ENCODE data around the gene PRCP.

PRCP gene

DNA sequence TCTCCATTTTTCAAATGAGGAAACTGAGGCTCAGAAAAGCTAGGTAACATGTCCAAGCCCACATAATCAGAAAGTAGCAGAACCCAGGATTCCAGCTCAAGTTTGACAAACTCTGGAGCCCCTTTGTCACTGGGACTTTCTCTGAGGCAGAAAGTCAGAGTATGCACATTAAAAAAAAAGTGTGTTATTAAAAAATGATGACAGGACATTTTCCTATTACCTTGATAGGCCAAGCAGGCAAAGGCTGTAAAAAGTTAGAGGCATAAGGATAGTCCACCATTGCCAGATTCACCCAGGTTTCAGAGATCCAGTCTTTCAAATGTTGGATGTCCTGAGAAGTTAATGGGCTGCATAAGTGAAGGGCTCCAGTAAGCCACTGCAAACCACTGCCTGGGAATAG lies 51.4 kb downstream of the PRCP start:
- Histone ChIP-seq H3K27ac (no peak overlapping the region), H3K27me3 (no peaks in the 10 kb centered on the region), H3K4me1 (ENCODE audit: control insufficient read depth in 1 of 2, insufficient read depth in 1 of 2, low read depth in 1 of 2, low read length in 1 of 2) (no peaks in the 10 kb centered on the region), H3K4me3 (ENCODE audit: low read depth in 1 of 2, low read length in 1 of 2) (no peak overlapping the region), H3K36me3 (peaks cover 48% of the 10 kb centered on the region), H3K9me3 (no peaks in the 10 kb centered on the region)
- TF ChIP-seq, protein P1, sequence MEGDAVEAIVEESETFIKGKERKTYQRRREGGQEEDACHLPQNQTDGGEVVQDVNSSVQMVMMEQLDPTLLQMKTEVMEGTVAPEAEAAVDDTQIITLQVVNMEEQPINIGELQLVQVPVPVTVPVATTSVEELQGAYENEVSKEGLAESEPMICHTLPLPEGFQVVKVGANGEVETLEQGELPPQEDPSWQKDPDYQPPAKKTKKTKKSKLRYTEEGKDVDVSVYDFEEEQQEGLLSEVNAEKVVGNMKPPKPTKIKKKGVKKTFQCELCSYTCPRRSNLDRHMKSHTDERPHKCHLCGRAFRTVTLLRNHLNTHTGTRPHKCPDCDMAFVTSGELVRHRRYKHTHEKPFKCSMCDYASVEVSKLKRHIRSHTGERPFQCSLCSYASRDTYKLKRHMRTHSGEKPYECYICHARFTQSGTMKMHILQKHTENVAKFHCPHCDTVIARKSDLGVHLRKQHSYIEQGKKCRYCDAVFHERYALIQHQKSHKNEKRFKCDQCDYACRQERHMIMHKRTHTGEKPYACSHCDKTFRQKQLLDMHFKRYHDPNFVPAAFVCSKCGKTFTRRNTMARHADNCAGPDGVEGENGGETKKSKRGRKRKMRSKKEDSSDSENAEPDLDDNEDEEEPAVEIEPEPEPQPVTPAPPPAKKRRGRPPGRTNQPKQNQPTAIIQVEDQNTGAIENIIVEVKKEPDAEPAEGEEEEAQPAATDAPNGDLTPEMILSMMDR (IDR thresholded peaks at IDR 0.05): no peak

DNA sequence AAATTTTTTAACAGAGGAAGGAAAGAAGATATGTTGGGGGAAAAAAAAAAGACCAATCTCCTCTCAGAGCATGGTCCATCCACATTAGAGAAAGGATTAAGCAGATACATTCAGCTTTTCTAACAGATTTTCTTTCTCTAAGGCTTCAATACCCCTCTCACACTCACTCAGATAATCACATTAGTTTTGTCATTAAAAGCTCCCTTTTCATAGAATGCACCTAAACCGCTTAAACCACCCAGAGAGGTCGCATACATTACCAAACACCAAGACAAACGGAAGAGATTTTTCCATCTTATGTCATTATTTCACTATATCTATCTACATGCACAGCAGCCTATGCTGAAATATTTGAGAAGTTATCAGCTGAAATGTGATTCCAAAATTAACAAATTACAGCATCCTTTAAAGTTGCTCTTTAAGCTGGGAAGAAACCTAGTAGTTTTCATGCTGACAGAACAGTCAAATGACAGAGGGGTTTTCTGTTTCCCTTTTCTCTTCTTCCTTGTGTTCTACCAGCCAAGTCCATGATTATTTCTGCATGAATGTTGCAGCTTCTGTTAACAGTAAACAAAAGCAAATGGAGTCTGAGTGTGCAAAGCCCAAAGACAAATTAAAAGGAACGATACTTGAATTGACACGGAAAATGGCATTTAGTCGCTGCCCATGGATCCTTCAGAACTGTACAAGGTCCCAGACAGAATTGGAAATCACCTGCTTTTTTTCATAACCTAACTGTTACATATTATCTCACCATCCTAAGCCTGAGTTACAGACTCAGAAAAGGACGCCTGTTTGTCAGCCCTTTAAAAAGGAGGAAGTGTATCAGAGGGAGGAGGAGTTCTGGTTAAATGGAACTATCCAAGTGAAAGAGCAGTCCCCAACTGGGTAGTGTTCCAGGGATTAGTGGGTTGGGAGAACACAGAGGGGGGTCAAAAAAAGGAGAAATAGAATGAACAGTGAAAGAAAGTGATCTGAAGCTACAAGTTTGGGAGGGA lies 54.6 kb downstream of the PRCP start:
- no peaks in the 10 kb centered on the region for H3K9me3 ChIP-seq
- TF ChIP-seq, protein P1 (IDR thresholded peaks at IDR 0.05): no peak
- H3K4me3 ChIP-seq (ENCODE audit: low read depth in 1 of 2, low read length in 1 of 2): no peak overlapping the region
- H3K27ac ChIP-seq: peak overlapping the region; percentile 19
- no peaks in the 10 kb centered on the region for H3K27me3 ChIP-seq
- no peaks in the 10 kb centered on the region for H3K4me1 ChIP-seq (ENCODE audit: control insufficient read depth in 1 of 2, insufficient read depth in 1 of 2, low read depth in 1 of 2, low read length in 1 of 2)
- H3K36me3 ChIP-seq: peaks cover 66% of the 10 kb centered on the region

DNA sequence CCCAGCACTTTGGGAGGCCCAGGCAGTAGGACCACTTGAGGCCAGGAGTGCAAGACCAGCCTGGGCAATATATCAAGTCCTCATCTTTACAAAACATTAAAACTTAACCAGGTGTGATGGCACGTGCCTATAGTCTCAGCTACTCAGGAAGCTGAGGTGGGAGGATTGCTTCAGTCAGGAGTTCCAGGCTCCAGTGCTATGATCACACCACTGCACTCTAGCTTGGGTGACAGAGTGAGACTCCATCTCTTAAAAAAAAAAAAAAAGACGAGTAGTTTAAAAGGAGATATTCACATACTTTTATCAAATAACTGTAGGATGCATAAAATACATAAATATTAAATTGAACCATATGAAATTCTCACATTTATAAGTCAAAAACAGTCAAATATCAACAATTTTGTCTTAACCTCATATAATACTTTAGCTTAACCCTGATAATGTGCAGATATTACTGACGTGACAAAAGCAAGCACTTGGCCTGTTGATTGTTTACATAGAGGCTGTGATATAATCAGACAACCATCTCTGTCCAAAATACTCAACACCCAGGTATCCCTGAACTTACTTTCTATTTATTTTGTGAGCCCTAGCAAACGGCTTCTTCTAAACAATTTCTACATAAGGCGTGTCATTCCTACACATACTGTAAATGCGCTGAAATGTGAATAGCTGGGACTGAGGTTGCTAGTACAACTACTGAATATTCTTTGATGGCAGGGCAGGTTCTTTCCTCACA lies 57.0 kb downstream of the PRCP start:
- H3K27me3 ChIP-seq: no peaks in the 10 kb centered on the region
- H3K27ac ChIP-seq: no peak overlapping the region
- TF ChIP-seq, protein P1 (IDR thresholded peaks at IDR 0.05): no peak
- peaks cover 56% of the 10 kb centered on the region for H3K36me3 ChIP-seq
- no peak overlapping the region for H3K4me3 ChIP-seq (ENCODE audit: low read depth in 1 of 2, low read length in 1 of 2)
- no peaks in the 10 kb centered on the region for H3K9me3 ChIP-seq
- H3K4me1 ChIP-seq (ENCODE audit: control insufficient read depth in 1 of 2, insufficient read depth in 1 of 2, low read depth in 1 of 2, low read length in 1 of 2): no peaks in the 10 kb centered on the region

DNA sequence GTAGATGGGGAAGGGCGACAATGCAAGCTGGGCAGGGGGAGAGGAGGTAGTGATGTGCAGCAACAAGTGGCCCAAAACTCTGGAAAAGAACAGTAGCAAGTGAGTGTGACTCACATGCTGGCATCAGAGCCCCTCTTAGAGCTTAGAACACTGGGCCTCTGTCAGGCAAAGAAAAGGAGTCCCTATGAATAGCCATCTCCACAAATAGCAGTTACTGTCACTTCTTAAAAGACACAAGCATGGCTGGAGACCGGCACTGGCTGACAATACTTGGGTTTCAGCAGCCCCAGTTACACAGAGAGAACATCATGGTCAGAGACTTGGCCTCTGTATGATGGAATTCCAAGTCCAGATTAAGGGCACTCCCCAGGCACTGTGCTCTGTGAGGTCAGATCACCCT lies 58.2 kb downstream of the PRCP start:
- Histone ChIP-seq H3K4me1 (ENCODE audit: control insufficient read depth in 1 of 2, insufficient read depth in 1 of 2, low read depth in 1 of 2, low read length in 1 of 2) (no peaks in the 10 kb centered on the region), H3K27ac (no peak overlapping the region), H3K36me3 (peaks cover 60% of the 10 kb centered on the region), H3K27me3 (no peaks in the 10 kb centered on the region), H3K4me3 (ENCODE audit: low read depth in 1 of 2, low read length in 1 of 2) (no peak overlapping the region), H3K9me3 (no peaks in the 10 kb centered on the region)
- TF ChIP-seq, protein P1 (IDR thresholded peaks at IDR 0.05): no peak

DNA sequence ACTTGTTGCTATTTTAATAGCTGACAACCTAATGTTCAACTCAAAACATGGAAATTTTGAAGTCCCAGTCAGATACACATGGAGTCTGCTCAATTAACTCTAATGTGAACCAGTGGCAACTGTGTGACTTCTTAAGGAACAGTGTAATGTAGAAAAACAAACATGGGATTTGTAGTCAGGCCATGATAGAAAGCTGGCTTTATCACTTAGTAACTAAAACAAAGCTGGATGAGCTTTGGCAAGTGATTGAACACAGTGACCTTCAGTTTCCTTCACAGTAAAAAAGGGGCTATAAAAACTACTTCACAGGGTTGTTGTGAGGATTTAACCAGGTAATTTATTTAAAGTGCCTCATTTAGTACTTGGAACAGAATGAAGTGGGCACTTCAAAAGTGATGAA lies 62.6 kb downstream of the PRCP start:
- H3K27ac ChIP-seq: no peak overlapping the region
- H3K4me1 ChIP-seq (ENCODE audit: control insufficient read depth in 1 of 2, insufficient read depth in 1 of 2, low read depth in 1 of 2, low read length in 1 of 2): no peaks in the 10 kb centered on the region
- no peak overlapping the region for H3K4me3 ChIP-seq (ENCODE audit: low read depth in 1 of 2, low read length in 1 of 2)
- H3K27me3 ChIP-seq: no peaks in the 10 kb centered on the region
- no peaks in the 10 kb centered on the region for H3K9me3 ChIP-seq
- TF ChIP-seq, protein P1 (IDR thresholded peaks at IDR 0.05): no peak
- peaks cover 79% of the 10 kb centered on the region for H3K36me3 ChIP-seq

All from neutrophil (primary cell).